Body of pancreas (tissue), 4 donors: ENCODE results near the gene GARNL3.

ENCODE experiments used
- CTCF ChIP-seq, 7 experiments: fragments of 450-650 bp in 4 of 7; fragments of 200-600 bp in 3 of 7; sonication (generic) in 3 of 7; IDR thresholded peaks; one replicate each; pipeline ENCODE4 v1.5.1; 2016 to 2019; ENCODE audit warnings: antibody characterized with exemption in 7 of 7
- POLR2A ChIP-seq, 3 donors: fragments of 450-650 bp; IDR thresholded peaks; one replicate each; pipeline ENCODE4 v1.6.1; 2016; ENCODE audit warnings: antibody characterized with exemption in 3 of 3, mild to moderate bottlenecking in 2 of 3

DNA sequence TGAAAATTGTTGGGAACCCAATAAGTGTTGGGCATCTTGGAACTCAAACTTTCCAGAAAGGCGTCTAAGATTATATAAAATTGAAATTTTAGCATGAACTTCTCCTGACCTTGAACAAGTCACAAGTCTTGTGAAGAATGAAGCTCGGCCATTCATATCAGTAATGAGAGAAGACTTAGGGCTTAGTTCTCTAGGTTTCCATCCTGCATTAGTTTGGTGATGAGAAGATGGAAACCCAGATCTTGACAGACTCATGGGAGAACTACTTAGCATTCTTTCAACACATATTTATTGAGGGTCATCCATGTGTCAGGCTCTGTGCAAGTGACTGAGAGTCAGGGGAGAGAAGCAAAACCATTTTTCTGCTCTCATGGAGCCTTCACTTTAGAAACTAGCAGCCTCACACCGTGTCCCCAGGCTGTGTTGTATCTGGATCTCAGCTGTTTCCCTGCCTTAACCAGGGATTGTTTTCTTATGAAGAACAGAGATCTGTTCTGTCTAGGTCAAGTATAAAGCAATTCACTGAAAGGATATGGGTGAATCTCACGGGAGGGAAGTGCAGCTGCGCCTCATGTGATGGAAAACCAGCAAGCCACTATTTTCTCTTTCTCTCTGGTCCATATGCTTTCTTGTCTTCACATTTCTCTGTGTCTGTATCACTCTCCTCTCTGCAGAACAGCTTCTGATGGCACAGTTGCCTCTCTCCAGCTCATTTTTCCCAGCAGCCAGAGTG is 3.4 kb downstream of the GARNL3 start:
- TF ChIP-seq CTCF (IDR thresholded peaks at IDR 0.05) (no peak), POLR2A (IDR thresholded peaks at IDR 0.05) (no peak)
